Measurements from ENCODE around the gene SYMPK. TPM values are rescaled to one million over a fixed set of nuclear protein-coding genes. Genes with fewer than 3 reads are reported as not detected.

The SYMPK gene
- polyA plus RNA-seq, 1 of the 3 experiments (the other 2 are of a cell fraction), result 92.7 TPM

GRCh38 chr19:45781214-45782161 lies 81.5 kb downstream of the SYMPK start:
- peak overlapping the region; percentile 72; the same call in 1 of the 2 replicates for H3K9ac ChIP-seq

More at GRCh38 chr19:45781214-45782161, 81.5 kb downstream of the SYMPK start:
- H3K79me2 ChIP-seq (ENCODE audit: insufficient read depth), result peaks cover 47% of the 10 kb centered on the region
- H3K4me2 ChIP-seq, result peak overlapping the region; percentile 90
- no peaks in the 10 kb centered on the region for H3K27me3 ChIP-seq (ENCODE audit: insufficient read depth)
- ChIA-PET CTCF (interaction anchor here (0.8 to 5.1 kb wide), 7 partner anchors 8 to 614 kb away, joined by 3 to 27 read pairs (median 7); partner anchors contain the start of gene SIX5), POLR2A (interaction anchor here (0.9 to 2.7 kb wide), 3 partner anchors 11 to 64 kb away, joined by 3 to 7 read pairs (median 4); no protein-coding TSS in a partner anchor)
- H3K4me3 ChIP-seq (ENCODE audit: low read depth in 2 of 2, low read length in 1 of 2), result peak overlapping the region; percentile 47 to 54
- H4K20me1 ChIP-seq (ENCODE audit: insufficient read depth), result 0 out of 2 replicates have a peak, but pooled peaks cover 8% of the 10 kb centered on the region
- WGBS (ENCODE audit: low lambda C conversion rate), result 79% methylated on average over 8 of the region's 17 CpGs
- H3K9me3 ChIP-seq, result no peaks in the 10 kb centered on the region
- TF ChIP-seq MAX (IDR thresholded peaks at IDR 0.05; ENCODE audit: low read depth), result no peak
- TF ChIP-seq CTCF (IDR thresholded peaks at IDR 0.05), result no peak
- no peak for TF ChIP-seq NRF1 (IDR thresholded peaks at IDR 0.05; ENCODE audit: low read depth, low read length)
- no peak for TF ChIP-seq PBX3 (IDR thresholded peaks at IDR 0.05)
- TF ChIP-seq USF1 (IDR thresholded peaks at IDR 0.05; ENCODE audit: borderline replicate concordance, low read depth), result no peak
- no peak for TF ChIP-seq USF2 (IDR thresholded peaks at IDR 0.05; ENCODE audit: borderline replicate concordance, low read depth, low read length)
- peak; percentile 34; the same call in 1 of the 2 replicates for TF ChIP-seq TCF12 (IDR thresholded peaks at IDR 0.05)
- TF ChIP-seq, protein P1, sequence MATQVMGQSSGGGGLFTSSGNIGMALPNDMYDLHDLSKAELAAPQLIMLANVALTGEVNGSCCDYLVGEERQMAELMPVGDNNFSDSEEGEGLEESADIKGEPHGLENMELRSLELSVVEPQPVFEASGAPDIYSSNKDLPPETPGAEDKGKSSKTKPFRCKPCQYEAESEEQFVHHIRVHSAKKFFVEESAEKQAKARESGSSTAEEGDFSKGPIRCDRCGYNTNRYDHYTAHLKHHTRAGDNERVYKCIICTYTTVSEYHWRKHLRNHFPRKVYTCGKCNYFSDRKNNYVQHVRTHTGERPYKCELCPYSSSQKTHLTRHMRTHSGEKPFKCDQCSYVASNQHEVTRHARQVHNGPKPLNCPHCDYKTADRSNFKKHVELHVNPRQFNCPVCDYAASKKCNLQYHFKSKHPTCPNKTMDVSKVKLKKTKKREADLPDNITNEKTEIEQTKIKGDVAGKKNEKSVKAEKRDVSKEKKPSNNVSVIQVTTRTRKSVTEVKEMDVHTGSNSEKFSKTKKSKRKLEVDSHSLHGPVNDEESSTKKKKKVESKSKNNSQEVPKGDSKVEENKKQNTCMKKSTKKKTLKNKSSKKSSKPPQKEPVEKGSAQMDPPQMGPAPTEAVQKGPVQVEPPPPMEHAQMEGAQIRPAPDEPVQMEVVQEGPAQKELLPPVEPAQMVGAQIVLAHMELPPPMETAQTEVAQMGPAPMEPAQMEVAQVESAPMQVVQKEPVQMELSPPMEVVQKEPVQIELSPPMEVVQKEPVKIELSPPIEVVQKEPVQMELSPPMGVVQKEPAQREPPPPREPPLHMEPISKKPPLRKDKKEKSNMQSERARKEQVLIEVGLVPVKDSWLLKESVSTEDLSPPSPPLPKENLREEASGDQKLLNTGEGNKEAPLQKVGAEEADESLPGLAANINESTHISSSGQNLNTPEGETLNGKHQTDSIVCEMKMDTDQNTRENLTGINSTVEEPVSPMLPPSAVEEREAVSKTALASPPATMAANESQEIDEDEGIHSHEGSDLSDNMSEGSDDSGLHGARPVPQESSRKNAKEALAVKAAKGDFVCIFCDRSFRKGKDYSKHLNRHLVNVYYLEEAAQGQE (IDR thresholded peaks at IDR 0.05; ENCODE audit: low read depth, low read length), result no peak
- TF ChIP-seq EZH2phosphoT487 (IDR thresholded peaks at IDR 0.05; ENCODE audit: borderline replicate concordance, low read depth), result no peak
- TF ChIP-seq FOSL2 (IDR thresholded peaks at IDR 0.05; ENCODE audit: borderline replicate concordance, low read depth), result 0 out of 2 replicates have a peak, but pooled peaks have one; percentile 4
- TF ChIP-seq MEF2A (IDR thresholded peaks at IDR 0.05; ENCODE audit: borderline replicate concordance, low read depth), result no peak
- TF ChIP-seq RXRA (IDR thresholded peaks at IDR 0.05; ENCODE audit: borderline replicate concordance, low read depth), result peak; percentile 58
- TF ChIP-seq FOXJ3 (CRISPR knock-in tag; IDR thresholded peaks at IDR 0.05), result no peak
- TF ChIP-seq RAD21 (IDR thresholded peaks at IDR 0.05; ENCODE audit: low read length), result no peak
- TF ChIP-seq MXI1 (IDR thresholded peaks at IDR 0.05; ENCODE audit: low read depth, low read length), result no peak
- no peak for TF ChIP-seq TAF1 (IDR thresholded peaks at IDR 0.05; ENCODE audit: borderline replicate concordance, low read depth, low read length)
- no peak for TF ChIP-seq JUND (IDR thresholded peaks at IDR 0.05)
- TF ChIP-seq EP300 (IDR thresholded peaks at IDR 0.05; ENCODE audit: borderline replicate concordance in 1 of 2, low read depth in 1 of 2, low read length in 1 of 2), result no peak
- H3K36me3 ChIP-seq (replicated peaks in 1 of 2; ENCODE audit: control insufficient read depth in 1 of 2, insufficient read depth in 2 of 2, low read length in 1 of 2), result peaks cover 15 to 51% of the 10 kb centered on the region in 2 experiments
- peaks cover 20% of the 10 kb centered on the region for H3F3A ChIP-seq (replicated peaks; ENCODE audit: insufficient read depth)
- DNase-seq, result no peak
- H3K9me2 ChIP-seq, result no peaks in the 10 kb centered on the region
- peak overlapping the region; percentile 86 to 99 for H3K27ac ChIP-seq (ENCODE audit: low read depth in 2 of 2, low read length in 1 of 2)
- no peak overlapping the region for H2AFZ ChIP-seq (ENCODE audit: low read depth)
- H3K4me1 ChIP-seq (ENCODE audit: control insufficient read depth in 1 of 2, insufficient read depth in 2 of 2, low read depth in 1 of 2, low read length in 1 of 2), result peaks cover 22 to 30% of the 10 kb centered on the region in 2 experiments; a peak in 3 of 4 replicates

Measured in SK-N-SH (cell line).